Left ventricle myocardium inferior (tissue), 1 donor: ENCODE measurements around the gene ADCY6. TPM values are rescaled to one million over a fixed set of nuclear protein-coding genes. Genes with fewer than 3 reads are reported as not detected.
A peak's percentile ranks its signal among the peaks of the same experiment; 100 is the strongest.

Experiments
- DNase-seq: peaks from one replicate; pipeline ENCODE4 v3.0.0-alpha.2; 2020
- H3K27ac ChIP-seq: fragments of 200-600 bp; replicated peaks from 2 replicates; pipeline ENCODE4 v1.8.0; 2021
- H3K27me3 ChIP-seq: fragments of 200-600 bp; 2 replicates; pipeline ENCODE4 v1.8.0; 2021; ENCODE audit warnings: low read depth
- H3K36me3 ChIP-seq: fragments of 200-600 bp; 2 replicates; pipeline ENCODE4 v1.8.0; 2021
- H3K4me1 ChIP-seq: fragments of 200-600 bp; 2 replicates; pipeline ENCODE4 v1.8.0; 2021
- H3K4me3 ChIP-seq: fragments of 200-600 bp; 2 replicates; pipeline ENCODE4 v1.8.0; 2021; ENCODE audit warnings: mild to moderate bottlenecking, moderate library complexity
- H3K9me3 ChIP-seq: fragments of 200-600 bp; replicated peaks from 2 replicates; pipeline ENCODE4 v1.8.0; 2021
- CTCF ChIP-seq: fragments of 200-600 bp; IDR thresholded peaks from 2 replicates; pipeline ENCODE4 v1.8.0; 2021; ENCODE audit warnings: antibody characterized with exemption, mild to moderate bottlenecking, borderline replicate concordance
- intact Hi-C: fragments of 100-400 bp; cut with micrococcal nuclease; formaldehyde crosslinking; loops from one replicate; pipeline ENCODE4 v1.11.0; 2022
- total RNA-seq: library from RNA; stranded (reverse); fragmentation: NEBNext Ultra II Directional; extraction: Animal tissue kit (Norgen Biotek cat#: 25700); gene quantifications from one replicate; pipeline ENCODE4 v1.2.1, GENCODE V29; 2021
- donor health status: DM: no; HTN: yes; CAD: no; lungs with severe emphysema.

Gene ADCY6
- total RNA-seq, 1 donor from 2014 or later, result 98.4 TPM

GRCh38 chr12:48814262-48815125 is 25.6 kb upstream of the ADCY6 start:
- Histone ChIP-seq H3K4me3 (peak overlapping the region; percentile 95), H3K36me3 (no peaks in the 10 kb centered on the region), H3K9me3 (no peaks in the 10 kb centered on the region), H3K27me3 (no peaks in the 10 kb centered on the region), H3K27ac (peak overlapping the region; percentile 94), H3K4me1 (peaks cover 51% of the 10 kb centered on the region)
- intact Hi-C loops, result no loop called here
- peak; percentile 100 for TF ChIP-seq CTCF
- DNase-seq, result peak; percentile 84

- intact Hi-C loops, result no loop called here
Measured at GRCh38 chr12:48813465-48814261, 24.8 kb upstream of the ADCY6 start.

GRCh38 chr12:48812389-48812788 is 23.5 kb upstream of the ADCY6 start:
- H3K27ac ChIP-seq, result no peak overlapping the region
- no peak for DNase-seq
- no peak for TF ChIP-seq CTCF
- peaks cover 30% of the 10 kb centered on the region for H3K4me1 ChIP-seq
- no peaks in the 10 kb centered on the region for H3K36me3 ChIP-seq
- intact Hi-C loops, result no loop called here
- no peaks in the 10 kb centered on the region for H3K27me3 ChIP-seq
- H3K9me3 ChIP-seq, result no peaks in the 10 kb centered on the region
- no peak overlapping the region for H3K4me3 ChIP-seq

More at GRCh38 chr12:48813465-48814261, 24.8 kb upstream of the ADCY6 start:
- no peaks in the 10 kb centered on the region for H3K27me3 ChIP-seq
- no peak for TF ChIP-seq CTCF
- H3K36me3 ChIP-seq, result no peaks in the 10 kb centered on the region
- peaks cover 42% of the 10 kb centered on the region for H3K4me1 ChIP-seq
- no peak for DNase-seq
- peak overlapping the region; percentile 94 for H3K27ac ChIP-seq
- H3K9me3 ChIP-seq, result no peaks in the 10 kb centered on the region
- peak overlapping the region; percentile 95 for H3K4me3 ChIP-seq

- H3K27me3 ChIP-seq, result no peaks in the 10 kb centered on the region
- H3K27ac ChIP-seq, result no peak overlapping the region
- no peaks in the 10 kb centered on the region for H3K36me3 ChIP-seq
- no peaks in the 10 kb centered on the region for H3K9me3 ChIP-seq
- intact Hi-C loops, result no loop called here
- TF ChIP-seq CTCF, result no peak
- H3K4me3 ChIP-seq, result no peak overlapping the region
- DNase-seq, result no peak
- peaks cover 30% of the 10 kb centered on the region for H3K4me1 ChIP-seq
Measured at GRCh38 chr12:48811437-48812090, 22.7 kb upstream of the ADCY6 start.

GRCh38 chr12:48810903-48811431 is 22.1 kb upstream of the ADCY6 start:
- no peak for DNase-seq
- H3K27ac ChIP-seq, result no peak overlapping the region
- H3K4me3 ChIP-seq, result no peak overlapping the region
- H3K36me3 ChIP-seq, result no peaks in the 10 kb centered on the region
- intact Hi-C loops, result no loop called here
- H3K4me1 ChIP-seq, result peaks cover 24% of the 10 kb centered on the region
- H3K27me3 ChIP-seq, result no peaks in the 10 kb centered on the region
- no peaks in the 10 kb centered on the region for H3K9me3 ChIP-seq
- TF ChIP-seq CTCF, result no peak
